Measurements from ENCODE around the gene FAM217B. TPM values are rescaled to one million over a fixed set of nuclear protein-coding genes. Genes with fewer than 3 reads are reported as not detected.

FAM217B gene
- total RNA-seq, 1 experiment from 2014 or later: 8.1 TPM

GRCh38 chr20:59996108-59996507 lies 55.9 kb downstream of the FAM217B start (continued):
- TF ChIP-seq REST (IDR thresholded peaks at IDR 0.05; ENCODE audit: low read depth): no peak

- DNase-seq (ENCODE audit: low read depth, low spot score) (no peak), ATAC-seq (no peak)
- ChIA-PET CTCF (no interaction called here), POLR2A (no interaction called here), RAD21 (ENCODE audit: low non-redundant PET in 1 of 2, low total read pairs in 2 of 2, uncharacterized antibody in 2 of 2, unreplicated experiment in 2 of 2) (no interaction called here)
- H3K36me3 ChIP-seq (ENCODE audit: control insufficient read depth in 1 of 2, insufficient read depth in 2 of 2, low read length in 2 of 2): no peaks in the 10 kb centered on the region
- H3K9ac ChIP-seq (ENCODE audit: low read length): no peak overlapping the region
- H4K20me1 ChIP-seq (ENCODE audit: insufficient read depth): no peaks in the 10 kb centered on the region
- H3K9me2 ChIP-seq (ENCODE audit: insufficient read depth): no peaks in the 10 kb centered on the region
- no TSS peak for BruUV-seq (replicated peaks)
- peaks cover 11 to 19% of the 10 kb centered on the region in 2 experiments for H3K4me1 ChIP-seq (ENCODE audit: control insufficient read depth in 1 of 2, insufficient read depth in 2 of 2, low read length in 2 of 2)
- H3K79me2 ChIP-seq (ENCODE audit: insufficient read depth, low read length): no peaks in the 10 kb centered on the region
- intact Hi-C loops (cut with micrococcal nuclease): no loop called here
- H3K27ac ChIP-seq (ENCODE audit: low read depth, low read length): no peak overlapping the region
- TF ChIP-seq YY1 (IDR thresholded peaks at IDR 0.05; ENCODE audit: extremely low read depth, insufficient replicate concordance, low read depth, low read length) (no peak), ZNF274 (IDR thresholded peaks at IDR 0.05; ENCODE audit: low read depth, low read length) (no peak), ZBTB33 (IDR thresholded peaks at IDR 0.05; ENCODE audit: extremely low read depth, insufficient replicate concordance, low read length) (no peak)
- H3K4me3 ChIP-seq (replicated peaks in 1 of 2; ENCODE audit: low read depth in 1 of 2, low read length in 2 of 2): no peak overlapping the region
- H3K4me2 ChIP-seq (ENCODE audit: low read length): no peak overlapping the region
- no peaks in the 10 kb centered on the region for H3K9me3 ChIP-seq (ENCODE audit: control insufficient read depth in 1 of 2, insufficient read depth in 1 of 2, low read depth in 1 of 2, low read length in 2 of 2)
- no peak overlapping the region for H2AFZ ChIP-seq (ENCODE audit: low read depth, low read length, poor library complexity, severe bottlenecking)
- H3K27me3 ChIP-seq (ENCODE audit: insufficient read depth, low read length): peaks cover 11% of the 10 kb centered on the region; the same call in 1 of the 2 replicates
These were observed 57.7 kb downstream of the FAM217B start for GRCh38 chr20:59997896-59998295.

Other genes with a start within 250 kb of the FAM217B start
- 0.59 TPM for gene SYCP2, start 6.8 kb upstream of the FAM217B start, total RNA-seq (2021; ENCODE audit: unreplicated experiment)
- gene PPP1R3D, start 84 bp upstream of the FAM217B start, total RNA-seq (2021; ENCODE audit: unreplicated experiment): 2.7 TPM
- gene CDH26, start 18.0 kb downstream of the FAM217B start, total RNA-seq (2021; ENCODE audit: unreplicated experiment): 0.34 TPM

All from HCT116 (cell line).